CD14-positive monocyte (primary cell): ENCODE measurements around the gene FRMPD3. TPM values are rescaled to one million over a fixed set of nuclear protein-coding genes. Genes with fewer than 3 reads are reported as not detected.
"Not testable (repeated sequence)": the region's sequence is repeated elsewhere in the genome, so short reads cannot be mapped to it uniquely, and the experiment has no call there.

Experiments used
- DNase-seq, 3 donors: peaks; one replicate each; pipeline ENCODE4 v3.0.0-alpha.2; 2011 to 2022
- H2AFZ ChIP-seq: 2 replicates; pipeline ENCODE4 v1.6.0; 2012; ENCODE audit warnings: mild to moderate bottlenecking, low read depth, low read length, inconsistent platforms; ENCODE audit not compliant: insufficient read depth, poor library complexity, severe bottlenecking
- H3K27ac ChIP-seq, 2 donors: 1 replicate in 1 of 2; 2 replicates in 1 of 2; pipeline ENCODE4 v1.5.1; 2012 to 2013; ENCODE audit warnings: low read length in 2 of 2, control low read depth in 1 of 2, inconsistent platforms in 1 of 2, low read depth in 1 of 2, mild to moderate bottlenecking in 1 of 2
- H3K27me3 ChIP-seq, 2 donors: one replicate each; pipeline versions ENCODE4 v1.6.0 to v1.6.1; 2011 to 2013; ENCODE audit warnings: low read length in 2 of 2; ENCODE audit not compliant: control insufficient read depth in 2 of 2, insufficient read depth in 2 of 2
- H3K36me3 ChIP-seq, 2 donors: replicated peaks in 1 of 2; 1 replicate in 1 of 2; 2 replicates in 1 of 2; pipeline versions ENCODE4 v1.5.1 to v1.6.1; 2012 to 2013; ENCODE audit warnings: low read length in 2 of 2, control low read depth in 1 of 2, inconsistent platforms in 1 of 2, mild to moderate bottlenecking in 1 of 2; ENCODE audit not compliant: insufficient read depth in 2 of 2, control insufficient read depth in 1 of 2
- H3K4me1 ChIP-seq, 2 donors: 1 replicate in 1 of 2; 2 replicates in 1 of 2; pipeline versions ENCODE4 v1.5.1 to v1.6.1; 2012 to 2013; ENCODE audit warnings: low read length in 2 of 2, control low read depth in 1 of 2, inconsistent platforms in 1 of 2, mild to moderate bottlenecking in 1 of 2, moderate library complexity in 1 of 2; ENCODE audit not compliant: insufficient read depth in 2 of 2, control insufficient read depth in 1 of 2
- H3K4me2 ChIP-seq: replicated peaks from 2 replicates; pipeline ENCODE3; 2012; ENCODE audit warnings: low read length, moderate library complexity, mild to moderate bottlenecking; ENCODE audit not compliant: poor library complexity, severe bottlenecking; ENCODE audit errors: extremely low read depth
- H3K4me3 ChIP-seq, 3 experiments: fragments of 200-600 bp in 1 of 3; sonication (generic) in 1 of 3; replicated peaks in 1 of 3; 1 replicate in 2 of 3; 2 replicates in 1 of 3; pipeline ENCODE4 v1.5.1; 2011 to 2013; ENCODE audit warnings: low read length in 3 of 3, mild to moderate bottlenecking in 3 of 3, control low read depth in 2 of 3, low read depth in 2 of 3, inconsistent platforms in 1 of 3, moderate library complexity in 1 of 3
- H3K79me2 ChIP-seq: 2 replicates; pipeline ENCODE4 v1.6.0; 2012; ENCODE audit warnings: mild to moderate bottlenecking, control low read depth, inconsistent platforms, low read length, moderate library complexity; ENCODE audit not compliant: insufficient read depth
- H3K9ac ChIP-seq: 2 replicates; pipeline ENCODE4 v1.6.0; 2017; ENCODE audit warnings: low read length, mild to moderate bottlenecking; ENCODE audit not compliant: insufficient read depth, poor library complexity, severe bottlenecking
- H3K9me3 ChIP-seq, 2 donors: replicated peaks in 1 of 2; 1 replicate in 1 of 2; 2 replicates in 1 of 2; pipeline versions ENCODE4 v1.5.1 to v1.6.1; 2012 to 2013; ENCODE audit warnings: low read length in 2 of 2, control low read depth in 1 of 2; ENCODE audit not compliant: control insufficient read depth in 1 of 2, insufficient read depth in 1 of 2
- H4K20me1 ChIP-seq: 2 replicates; pipeline ENCODE4 v1.6.0; 2012; ENCODE audit warnings: mild to moderate bottlenecking, low read length, control low read depth, moderate library complexity; ENCODE audit not compliant: insufficient read depth
- H3K27ac Mint-ChIP-seq, 7 donors: one replicate each; pipeline ENCODE4 v1.8.0; 2020; ENCODE audit warnings: mild to moderate bottlenecking in 7 of 7, mixed read lengths in 7 of 7, moderate library complexity in 6 of 7, inconsistent platforms in 2 of 7
- H3K27me3 Mint-ChIP-seq, 3 donors: one replicate each; pipeline ENCODE4 v1.8.0; 2021 to 2022; ENCODE audit warnings: low read depth in 3 of 3, mild to moderate bottlenecking in 3 of 3, mixed read lengths in 3 of 3, moderate library complexity in 3 of 3, inconsistent platforms in 1 of 3
- H3K36me3 Mint-ChIP-seq, 2 donors: one replicate each; pipeline ENCODE4 v1.8.0; 2020; ENCODE audit warnings: mixed read lengths in 2 of 2, inconsistent platforms in 1 of 2, mild to moderate bottlenecking in 1 of 2
- H3K4me1 Mint-ChIP-seq: one replicate; pipeline ENCODE4 v1.8.0; 2020; ENCODE audit warnings: mild to moderate bottlenecking, mixed read lengths
- H3K4me3 Mint-ChIP-seq, 2 donors: one replicate each; pipeline ENCODE4 v1.8.0; 2020; ENCODE audit warnings: mild to moderate bottlenecking in 2 of 2, mixed read lengths in 2 of 2, moderate library complexity in 1 of 2
- H3K9me3 Mint-ChIP-seq, 7 donors: one replicate each; pipeline ENCODE4 v1.8.0; 2020 to 2022; ENCODE audit warnings: mixed read lengths in 7 of 7, mild to moderate bottlenecking in 6 of 7, moderate library complexity in 6 of 7, inconsistent platforms in 2 of 7
- WGBS: methylation state at CpG from one replicate; pipeline ENCODE4 v1.1.5; 2013; ENCODE audit warnings: missing lambda C conversion rate; ENCODE audit not compliant: insufficient coverage; 5-methylcytosine and 5-hydroxymethylcytosine counted together
- intact Hi-C, 2 donors: fragments of 100-400 bp; cut with micrococcal nuclease; formaldehyde crosslinking; loops; one replicate each; pipeline versions ENCODE4 v1.15.0 to v1.15.1; 2023
- polyA plus RNA-seq, 3 donors: library from polyadenylated mRNA; depleted of rRNA in 1 of 3; unstranded in 2 of 3; stranded (reverse) in 1 of 3; fragments of 300-500 nt in 2 of 3; fragments of >200 nt in 1 of 3; fragmentation: Illumina TruSeq in 2 of 3; gene quantifications; 1 replicate in 2 of 3; 2 replicates in 1 of 3; pipeline ENCODE4 v1.2.3, GENCODE V29; 2012 to 2021
- TF ChIP-seq, protein P1 (sequence below): fragments of 200-600 bp; IDR thresholded peaks from one replicate; pipeline ENCODE4 v1.8.0; 2022; ENCODE audit warnings: antibody characterized with exemption, mild to moderate bottlenecking

The FRMPD3 gene
- polyA plus RNA-seq, 3 donors = not detected

DNA sequence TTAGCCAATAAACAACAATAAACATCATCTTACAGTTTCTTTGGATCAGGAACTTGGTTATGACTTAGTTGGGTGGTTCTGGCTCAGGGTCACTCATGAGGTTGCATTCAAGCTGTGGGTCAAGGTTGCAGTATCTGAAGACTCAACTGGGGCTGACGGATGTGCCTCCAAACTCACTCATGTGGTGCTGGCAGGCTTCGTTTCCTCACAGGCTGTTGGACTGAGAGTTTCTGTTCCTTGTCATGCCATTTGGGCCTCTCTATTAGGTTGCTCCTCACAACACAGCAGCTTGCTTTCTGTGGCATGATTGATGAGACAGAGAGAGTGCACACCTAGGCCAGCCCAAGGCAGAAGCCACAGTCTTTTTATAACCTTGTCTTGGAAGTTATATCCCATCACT is 20.7 kb downstream of the FRMPD3 start:
- Mint-ChIP-seq H3K36me3 (no peaks in the 10 kb centered on the region), H3K4me1 (no peaks in the 10 kb centered on the region), H3K4me3 (no peak overlapping the region), H3K27me3 (peaks cover 0 to 5% (median 3%) of the 10 kb centered on the region in 3 donors), H3K27ac (no peak overlapping the region), H3K9me3 (peaks cover 0 to 2% (median 0%) of the 10 kb centered on the region in 7 donors)
- Histone ChIP-seq H3K4me1 (no peaks in the 10 kb centered on the region), H3K4me2 (no peak overlapping the region), H3K27ac (no peak overlapping the region), H3K79me2 (no peaks in the 10 kb centered on the region), H2AFZ (no peak overlapping the region), H3K27me3 (no peaks in the 10 kb centered on the region), H3K36me3 (no peaks in the 10 kb centered on the region), H3K4me3 (no peak overlapping the region), H3K9ac (no peak overlapping the region), H3K9me3 (no peaks in the 10 kb centered on the region), H4K20me1 (no peaks in the 10 kb centered on the region)
- DNase-seq = no peak
- TF ChIP-seq, protein P1, sequence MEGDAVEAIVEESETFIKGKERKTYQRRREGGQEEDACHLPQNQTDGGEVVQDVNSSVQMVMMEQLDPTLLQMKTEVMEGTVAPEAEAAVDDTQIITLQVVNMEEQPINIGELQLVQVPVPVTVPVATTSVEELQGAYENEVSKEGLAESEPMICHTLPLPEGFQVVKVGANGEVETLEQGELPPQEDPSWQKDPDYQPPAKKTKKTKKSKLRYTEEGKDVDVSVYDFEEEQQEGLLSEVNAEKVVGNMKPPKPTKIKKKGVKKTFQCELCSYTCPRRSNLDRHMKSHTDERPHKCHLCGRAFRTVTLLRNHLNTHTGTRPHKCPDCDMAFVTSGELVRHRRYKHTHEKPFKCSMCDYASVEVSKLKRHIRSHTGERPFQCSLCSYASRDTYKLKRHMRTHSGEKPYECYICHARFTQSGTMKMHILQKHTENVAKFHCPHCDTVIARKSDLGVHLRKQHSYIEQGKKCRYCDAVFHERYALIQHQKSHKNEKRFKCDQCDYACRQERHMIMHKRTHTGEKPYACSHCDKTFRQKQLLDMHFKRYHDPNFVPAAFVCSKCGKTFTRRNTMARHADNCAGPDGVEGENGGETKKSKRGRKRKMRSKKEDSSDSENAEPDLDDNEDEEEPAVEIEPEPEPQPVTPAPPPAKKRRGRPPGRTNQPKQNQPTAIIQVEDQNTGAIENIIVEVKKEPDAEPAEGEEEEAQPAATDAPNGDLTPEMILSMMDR = no peak
- intact Hi-C loops = no loop called here
- WGBS = no CpG with 5 or more reads among the region's 2 CpGs

DNA sequence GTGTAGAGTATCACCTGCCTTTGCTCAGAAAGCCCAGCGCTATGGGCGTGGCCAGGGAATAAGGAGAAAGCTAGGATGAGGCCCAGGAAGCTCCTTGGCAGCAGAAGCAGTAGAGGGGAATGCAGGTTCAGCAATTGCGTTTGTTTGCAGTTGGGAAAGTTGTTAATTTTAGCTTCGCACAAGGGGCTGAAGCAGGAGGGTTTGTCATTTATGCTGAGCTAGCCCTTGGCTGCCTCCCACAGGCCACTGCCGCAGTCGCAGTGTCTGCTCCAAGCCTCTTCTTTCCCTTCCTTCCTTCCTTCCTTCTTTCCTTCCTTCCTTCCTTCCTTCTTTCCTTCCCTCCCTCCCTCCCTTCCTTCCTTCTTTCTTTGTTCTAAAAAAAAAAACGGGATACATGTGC is 21.5 kb downstream of the FRMPD3 start:
- Histone ChIP-seq H3K4me3 (no peak overlapping the region), H3K4me1 (no peaks in the 10 kb centered on the region), H3K79me2 (no peaks in the 10 kb centered on the region), H3K9me3 (no peaks in the 10 kb centered on the region), H3K4me2 (no peak overlapping the region), H3K9ac (no peak overlapping the region), H3K27ac (no peak overlapping the region), H3K36me3 (no peaks in the 10 kb centered on the region), H4K20me1 (no peaks in the 10 kb centered on the region), H2AFZ (no peak overlapping the region), H3K27me3 (no peaks in the 10 kb centered on the region)
- 100% methylated on average over 1 of the region's 7 CpGs for WGBS
- intact Hi-C loops = no loop called here
- Mint-ChIP-seq H3K27me3 (peaks cover 0 to 4% (median 2%) of the 10 kb centered on the region in 3 donors), H3K9me3 (peaks cover 0 to 2% (median 0%) of the 10 kb centered on the region in 7 donors), H3K27ac (peak overlapping the region in 1 of 7 donors; percentile 76), H3K4me3 (no peak overlapping the region), H3K4me1 (no peaks in the 10 kb centered on the region), H3K36me3 (no peaks in the 10 kb centered on the region)
- no peak for DNase-seq
- TF ChIP-seq, protein P1 = no peak

DNA sequence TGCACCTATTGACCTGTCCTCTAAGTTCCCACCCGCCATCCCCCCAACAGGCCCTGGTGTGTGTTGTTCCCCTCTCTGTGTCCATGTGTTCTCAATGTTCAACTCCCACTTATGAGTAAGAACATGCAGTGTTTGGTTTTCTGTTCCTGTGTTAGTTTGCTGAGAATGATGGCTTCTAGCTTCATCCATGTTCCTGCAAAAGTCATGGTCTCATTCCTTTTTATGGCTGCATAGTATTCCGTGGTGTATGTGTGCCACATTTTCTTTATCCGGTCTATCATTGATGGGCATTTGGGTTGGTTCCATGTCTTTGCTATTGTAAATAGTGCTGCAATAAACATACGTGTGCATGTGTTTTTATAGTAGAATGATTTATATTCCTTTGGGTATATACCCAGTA is 22.0 kb downstream of the FRMPD3 start:
- H3K27ac ChIP-seq, H3K9me3 ChIP-seq, H3K9ac ChIP-seq, H4K20me1 ChIP-seq, H3K27me3 Mint-ChIP-seq, H3K27ac Mint-ChIP-seq, H3K36me3 ChIP-seq, H3K79me2 ChIP-seq, H3K36me3 Mint-ChIP-seq, DNase-seq, H3K9me3 Mint-ChIP-seq, H3K4me3 Mint-ChIP-seq, H3K27me3 ChIP-seq, H3K4me3 ChIP-seq, intact Hi-C loops, H3K4me1 ChIP-seq, H3K4me2 ChIP-seq, H3K4me1 Mint-ChIP-seq, H2AFZ ChIP-seq: not testable (repeated sequence)
- WGBS = no CpG with 5 or more reads among the region's 4 CpGs
